ENCODE data around the gene CARD19.

DNA sequence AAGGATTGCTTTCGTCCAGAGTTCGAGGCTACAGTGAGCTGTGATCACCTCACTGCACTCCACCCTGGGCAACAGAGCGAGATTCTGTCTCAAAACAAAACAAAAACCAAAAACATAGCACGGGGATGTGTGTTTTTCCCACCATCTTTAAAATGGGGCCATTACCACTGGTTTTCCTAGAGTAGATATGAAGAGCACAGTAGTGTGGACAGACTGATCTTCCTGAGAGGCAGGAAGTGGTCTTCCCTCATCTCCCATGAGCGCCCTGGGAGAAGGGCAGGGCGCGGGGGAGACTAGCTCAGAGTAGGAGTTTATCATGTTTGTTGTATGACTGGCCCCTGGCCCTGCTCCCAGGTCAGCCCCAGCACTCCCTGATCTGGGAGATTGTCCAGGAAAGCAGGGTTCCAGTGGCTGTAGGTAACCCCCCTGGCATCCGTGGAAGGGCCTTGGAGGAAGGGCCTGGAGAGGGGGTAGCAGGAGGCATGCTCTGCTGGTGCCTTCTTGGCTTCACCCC is 35.2 kb upstream of the CARD19 start:
- TF ChIP-seq, protein P1, sequence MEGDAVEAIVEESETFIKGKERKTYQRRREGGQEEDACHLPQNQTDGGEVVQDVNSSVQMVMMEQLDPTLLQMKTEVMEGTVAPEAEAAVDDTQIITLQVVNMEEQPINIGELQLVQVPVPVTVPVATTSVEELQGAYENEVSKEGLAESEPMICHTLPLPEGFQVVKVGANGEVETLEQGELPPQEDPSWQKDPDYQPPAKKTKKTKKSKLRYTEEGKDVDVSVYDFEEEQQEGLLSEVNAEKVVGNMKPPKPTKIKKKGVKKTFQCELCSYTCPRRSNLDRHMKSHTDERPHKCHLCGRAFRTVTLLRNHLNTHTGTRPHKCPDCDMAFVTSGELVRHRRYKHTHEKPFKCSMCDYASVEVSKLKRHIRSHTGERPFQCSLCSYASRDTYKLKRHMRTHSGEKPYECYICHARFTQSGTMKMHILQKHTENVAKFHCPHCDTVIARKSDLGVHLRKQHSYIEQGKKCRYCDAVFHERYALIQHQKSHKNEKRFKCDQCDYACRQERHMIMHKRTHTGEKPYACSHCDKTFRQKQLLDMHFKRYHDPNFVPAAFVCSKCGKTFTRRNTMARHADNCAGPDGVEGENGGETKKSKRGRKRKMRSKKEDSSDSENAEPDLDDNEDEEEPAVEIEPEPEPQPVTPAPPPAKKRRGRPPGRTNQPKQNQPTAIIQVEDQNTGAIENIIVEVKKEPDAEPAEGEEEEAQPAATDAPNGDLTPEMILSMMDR (conservative IDR thresholded peaks at IDR 0.05): no peak
- no peak for TF ChIP-seq EZH2 (IDR thresholded peaks at IDR 0.05; ENCODE audit: low read depth)
